Neural progenitor cell (in vitro differentiated cells): ENCODE results near the gene MN1. TPM values are rescaled to one million over a fixed set of nuclear protein-coding genes. Genes with fewer than 3 reads are reported as not detected.

Source experiments
- DNase-seq: peaks from one replicate; pipeline ENCODE4 v3.0.0-alpha.2; 2016; ENCODE audit warnings: low spot score
- H2AFZ ChIP-seq: fragments of 200-600 bp; sonication (generic); replicated peaks from 2 replicates; pipeline ENCODE4 v1.6.1; 2016; ENCODE audit warnings: antibody characterized with exemption
- H3F3A ChIP-seq: fragments of 200-600 bp; sonication (generic); 2 replicates; pipeline ENCODE4 v1.6.1; 2016; ENCODE audit warnings: antibody characterized with exemption, low read depth
- H3K27ac ChIP-seq: fragments of 200-600 bp; sonication (generic); 2 replicates; pipeline ENCODE4 v1.5.1; 2016; ENCODE audit warnings: mild to moderate bottlenecking
- H3K27me3 ChIP-seq: fragments of 200-600 bp; sonication (generic); 2 replicates; pipeline ENCODE4 v1.6.1; 2016; ENCODE audit warnings: mild to moderate bottlenecking, moderate library complexity
- H3K36me3 ChIP-seq: fragments of 200-600 bp; sonication (generic); 2 replicates; pipeline ENCODE4 v1.5.1; 2016
- H3K4me1 ChIP-seq: fragments of 200-600 bp; sonication (generic); 2 replicates; pipeline ENCODE4 v1.6.1; 2016; ENCODE audit warnings: mixed run types
- H3K4me2 ChIP-seq: fragments of 200-600 bp; sonication (generic); 2 replicates; pipeline ENCODE4 v1.6.1; 2016
- H3K4me3 ChIP-seq: fragments of 200-600 bp; sonication (generic); 2 replicates; pipeline ENCODE4 v1.5.1; 2016
- H3K79me2 ChIP-seq: fragments of 200-600 bp; sonication (generic); 2 replicates; pipeline ENCODE4 v1.6.1; 2016; ENCODE audit warnings: low read depth
- H3K9ac ChIP-seq: fragments of 200-600 bp; sonication (generic); 2 replicates; pipeline ENCODE4 v1.6.1; 2016
- H3K9me3 ChIP-seq: fragments of 200-600 bp; sonication (generic); 2 replicates; pipeline ENCODE4 v1.5.1; 2016; ENCODE audit warnings: low read depth
- H4K20me1 ChIP-seq: fragments of 200-600 bp; sonication (generic); 2 replicates; pipeline ENCODE4 v1.6.1; 2016; ENCODE audit warnings: low read depth
- H3K27ac Mint-ChIP-seq: 3 replicates; pipeline ENCODE4 v1.8.0; 2021; ENCODE audit warnings: mixed read lengths
- H3K27me3 Mint-ChIP-seq: 2 replicates; pipeline ENCODE4 v1.8.0; 2022; ENCODE audit warnings: low read depth, mild to moderate bottlenecking, inconsistent platforms, moderate library complexity, mixed read lengths; ENCODE audit not compliant: insufficient read depth
- H3K36me3 Mint-ChIP-seq: 3 replicates; pipeline ENCODE4 v1.8.0; 2021; ENCODE audit warnings: mixed read lengths
- H3K4me1 Mint-ChIP-seq: 3 replicates; pipeline ENCODE4 v1.8.0; 2021; ENCODE audit warnings: mixed read lengths
- H3K4me3 Mint-ChIP-seq: 3 replicates; pipeline ENCODE4 v1.8.0; 2021; ENCODE audit warnings: mild to moderate bottlenecking, moderate library complexity, mixed read lengths
- H3K9me3 Mint-ChIP-seq: 3 replicates; pipeline ENCODE4 v1.8.0; 2020; ENCODE audit warnings: mixed read lengths
- EZH2 ChIP-seq: fragments of 200-600 bp; sonication (generic); IDR thresholded peaks from 2 replicates; pipeline ENCODE4 v1.6.1; 2017; ENCODE audit warnings: antibody characterized with exemption, mild to moderate bottlenecking, moderate library complexity
- EZH2phosphoT487 ChIP-seq: fragments of 200-600 bp; sonication (generic); IDR thresholded peaks from 2 replicates; pipeline ENCODE4 v1.6.1; 2017; ENCODE audit warnings: antibody characterized with exemption
- total RNA-seq: library from RNA; depleted of rRNA; stranded (reverse); fragments of >200 nt; gene quantifications from 2 replicates; pipeline ENCODE4 v1.2.3, GENCODE V29; 2015; ENCODE audit warnings: low replicate concordance
- TF ChIP-seq, protein P1 (sequence below): fragments of 200-600 bp; sonication (generic); IDR thresholded peaks from 2 replicates; pipeline ENCODE4 v1.5.1; 2017; ENCODE audit warnings: antibody characterized with exemption, mild to moderate bottlenecking

MN1 gene
- total RNA-seq, 1 donor from 2014 or later = 13.3 TPM

DNA sequence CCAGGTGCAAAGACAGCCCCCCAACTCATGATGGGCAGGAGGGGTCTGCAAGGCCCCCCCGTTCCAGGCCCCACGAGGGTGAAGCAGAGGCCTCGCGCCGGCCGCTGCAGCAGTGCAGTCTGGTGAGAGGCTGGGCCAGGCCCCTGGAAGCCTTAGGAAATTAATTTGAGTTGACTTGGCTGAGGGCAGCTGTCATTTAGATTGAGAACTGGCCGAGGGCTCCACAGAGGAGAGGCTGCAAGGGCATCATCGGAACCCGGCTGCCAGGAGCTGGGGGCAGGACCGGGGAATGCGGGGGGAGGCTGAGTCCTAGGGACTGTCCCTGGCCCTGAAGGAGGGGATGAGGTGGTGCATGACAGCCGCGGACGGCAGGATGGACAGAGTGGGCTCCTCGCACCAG lies 39.9 kb downstream of the MN1 start:
- Histone ChIP-seq H3K27me3 (no peaks in the 10 kb centered on the region), H2AFZ (no peak overlapping the region), H3K4me2 (no peak overlapping the region), H3K4me1 (no peaks in the 10 kb centered on the region), H3K27ac (no peak overlapping the region), H3K9ac (peak overlapping the region; percentile 9), H3K4me3 (no peak overlapping the region), H3K79me2 (peaks cover 24% of the 10 kb centered on the region), H3F3A (no peaks in the 10 kb centered on the region), H3K36me3 (no peaks in the 10 kb centered on the region), H3K9me3 (no peaks in the 10 kb centered on the region), H4K20me1 (peaks cover 60% of the 10 kb centered on the region)
- Mint-ChIP-seq H3K36me3 (peaks cover 20% of the 10 kb centered on the region), H3K9me3 (no peaks in the 10 kb centered on the region), H3K27ac (peak overlapping the region; percentile 88), H3K4me3 (no peak overlapping the region), H3K27me3 (no peaks in the 10 kb centered on the region), H3K4me1 (peaks cover 33% of the 10 kb centered on the region)
- no peak for DNase-seq
- TF ChIP-seq EZH2 (no peak), EZH2phosphoT487 (no peak)
- TF ChIP-seq, protein P1, sequence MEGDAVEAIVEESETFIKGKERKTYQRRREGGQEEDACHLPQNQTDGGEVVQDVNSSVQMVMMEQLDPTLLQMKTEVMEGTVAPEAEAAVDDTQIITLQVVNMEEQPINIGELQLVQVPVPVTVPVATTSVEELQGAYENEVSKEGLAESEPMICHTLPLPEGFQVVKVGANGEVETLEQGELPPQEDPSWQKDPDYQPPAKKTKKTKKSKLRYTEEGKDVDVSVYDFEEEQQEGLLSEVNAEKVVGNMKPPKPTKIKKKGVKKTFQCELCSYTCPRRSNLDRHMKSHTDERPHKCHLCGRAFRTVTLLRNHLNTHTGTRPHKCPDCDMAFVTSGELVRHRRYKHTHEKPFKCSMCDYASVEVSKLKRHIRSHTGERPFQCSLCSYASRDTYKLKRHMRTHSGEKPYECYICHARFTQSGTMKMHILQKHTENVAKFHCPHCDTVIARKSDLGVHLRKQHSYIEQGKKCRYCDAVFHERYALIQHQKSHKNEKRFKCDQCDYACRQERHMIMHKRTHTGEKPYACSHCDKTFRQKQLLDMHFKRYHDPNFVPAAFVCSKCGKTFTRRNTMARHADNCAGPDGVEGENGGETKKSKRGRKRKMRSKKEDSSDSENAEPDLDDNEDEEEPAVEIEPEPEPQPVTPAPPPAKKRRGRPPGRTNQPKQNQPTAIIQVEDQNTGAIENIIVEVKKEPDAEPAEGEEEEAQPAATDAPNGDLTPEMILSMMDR = no peak

DNA sequence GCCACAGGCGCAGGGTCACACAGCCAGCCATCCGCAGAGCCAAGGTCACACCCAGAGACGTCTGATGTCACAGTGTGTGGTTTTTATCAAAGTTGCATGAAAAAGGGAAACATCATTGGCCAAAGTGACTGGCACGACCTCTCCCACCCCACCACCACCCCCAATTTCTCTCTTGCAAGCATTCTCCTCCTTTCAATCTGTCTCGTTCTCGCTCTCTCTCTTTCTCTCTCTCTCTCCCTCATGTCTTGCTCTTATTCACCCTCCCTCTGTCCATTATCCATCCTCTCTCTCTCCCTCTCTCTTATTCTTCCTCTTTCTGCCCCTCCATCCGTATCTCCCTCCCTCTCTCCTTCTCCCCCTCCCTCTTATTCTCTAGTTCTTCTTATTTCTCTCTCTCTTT lies 40.6 kb downstream of the MN1 start:
- peaks cover 17% of the 10 kb centered on the region for H3K36me3 Mint-ChIP-seq

DNA sequence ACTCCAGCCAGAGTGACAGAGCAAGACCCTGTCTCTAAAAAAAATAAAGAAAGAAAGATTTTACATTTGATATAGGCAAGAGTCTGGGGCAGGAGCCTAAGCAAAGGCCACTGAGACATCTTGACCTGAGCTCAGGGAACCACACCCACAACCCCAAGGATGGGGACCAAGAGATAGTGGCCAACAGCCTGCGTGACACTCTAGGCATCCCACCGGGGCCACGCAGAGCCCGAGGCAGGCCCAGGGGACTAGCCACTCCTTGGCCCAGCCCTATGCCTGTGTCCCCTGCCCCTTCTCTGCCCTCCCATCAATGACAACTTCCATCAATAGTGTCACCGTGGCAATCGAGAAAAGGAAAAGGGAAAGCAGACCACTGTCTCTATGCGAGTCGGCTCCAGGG lies 41.1 kb downstream of the MN1 start:
- Histone ChIP-seq H3K9ac (no peak overlapping the region), H3K9me3 (no peaks in the 10 kb centered on the region), H2AFZ (no peak overlapping the region), H3K36me3 (no peaks in the 10 kb centered on the region), H3K4me1 (no peaks in the 10 kb centered on the region), H3F3A (no peaks in the 10 kb centered on the region), H3K4me3 (no peak overlapping the region), H3K27me3 (no peaks in the 10 kb centered on the region), H3K27ac (no peak overlapping the region), H3K4me2 (no peak overlapping the region), H3K79me2 (peaks cover 18% of the 10 kb centered on the region), H4K20me1 (peaks cover 59% of the 10 kb centered on the region)
- Mint-ChIP-seq H3K36me3 (peaks cover 17% of the 10 kb centered on the region), H3K27ac (no peak overlapping the region), H3K9me3 (no peaks in the 10 kb centered on the region), H3K27me3 (no peaks in the 10 kb centered on the region), H3K4me3 (no peak overlapping the region), H3K4me1 (peaks cover 33% of the 10 kb centered on the region)
- TF ChIP-seq EZH2phosphoT487 (no peak), EZH2 (no peak)
- TF ChIP-seq, protein P1 = no peak
- DNase-seq = no peak

More for the DNA sequence above, 40.6 kb downstream of the MN1 start:
- H3K27me3 ChIP-seq = no peaks in the 10 kb centered on the region
- H3K27me3 Mint-ChIP-seq = no peaks in the 10 kb centered on the region
- H4K20me1 ChIP-seq = peaks cover 57% of the 10 kb centered on the region
- DNase-seq = no peak
- TF ChIP-seq EZH2phosphoT487 (no peak), EZH2 (no peak)
- TF ChIP-seq, protein P1 = no peak
- no peak overlapping the region for H3K27ac Mint-ChIP-seq
- peaks cover 33% of the 10 kb centered on the region for H3K4me1 Mint-ChIP-seq
- H2AFZ ChIP-seq = no peak overlapping the region
- H3F3A ChIP-seq = no peaks in the 10 kb centered on the region
- no peaks in the 10 kb centered on the region for H3K9me3 ChIP-seq
- no peak overlapping the region for H3K9ac ChIP-seq
- H3K4me3 ChIP-seq = no peak overlapping the region
- H3K36me3 ChIP-seq = no peaks in the 10 kb centered on the region
- no peaks in the 10 kb centered on the region for H3K9me3 Mint-ChIP-seq
- no peak overlapping the region for H3K4me2 ChIP-seq
- H3K27ac ChIP-seq = no peak overlapping the region
- no peak overlapping the region for H3K4me3 Mint-ChIP-seq
- peaks cover 18% of the 10 kb centered on the region for H3K79me2 ChIP-seq
- H3K4me1 ChIP-seq = no peaks in the 10 kb centered on the region
